D721Med (cell line): ENCODE measurements around the gene STRADB.

Source experiments
- DNase-seq: peaks from one replicate; pipeline ENCODE4 v3.0.0; 2011; ENCODE audit warnings: low spot score; ENCODE audit not compliant: insufficient read length
- FAIRE-seq: peaks from 2 replicates; lab custom pipeline; 2011; peaks lifted over from hg19 to GRCh38; lab: Jason Lieb, UNC
- CTCF ChIP-seq: IDR thresholded peaks from 2 replicates; pipeline ENCODE4 v1.5.1; 2012; ENCODE audit warnings: mild to moderate bottlenecking, control low read depth; ENCODE audit not compliant: insufficient read depth; ENCODE audit errors: missing control alignments

STRADB gene

GRCh38 chr2:201490291-201490690 lies 38.8 kb downstream of the STRADB start:
- TF ChIP-seq CTCF: no peak
- no peak for FAIRE-seq

GRCh38 chr2:201496785-201497184 lies 45.2 kb downstream of the STRADB start:
- no peak for DNase-seq
- no peak for TF ChIP-seq CTCF
- no peak for FAIRE-seq

More at GRCh38 chr2:201490291-201490690, 38.8 kb downstream of the STRADB start:
- no peak for DNase-seq

- no peak for FAIRE-seq
- DNase-seq: no peak
- no peak for TF ChIP-seq CTCF
These were observed 49.0 kb downstream of the STRADB start for GRCh38 chr2:201500534-201500933.

- no peak for DNase-seq
- no peak for TF ChIP-seq CTCF
- FAIRE-seq: no peak
These were observed 51.2 kb downstream of the STRADB start for GRCh38 chr2:201502713-201503112.

GRCh38 chr2:201507725-201508124 lies 56.2 kb downstream of the STRADB start:
- no peak for TF ChIP-seq CTCF
- FAIRE-seq (no peak), DNase-seq (no peak)

- TF ChIP-seq CTCF: no peak
These were observed 61.7 kb downstream of the STRADB start for GRCh38 chr2:201513271-201513670.

GRCh38 chr2:201515573-201516246 lies 64.2 kb downstream of the STRADB start:
- DNase-seq (no peak), FAIRE-seq (peak; percentile 88)
- no peak for TF ChIP-seq CTCF

More at GRCh38 chr2:201513271-201513670, 61.7 kb downstream of the STRADB start:
- FAIRE-seq (no peak), DNase-seq (no peak)
